Fibroblast of lung (primary cell): ENCODE results near the gene ZMAT5.
A peak's percentile ranks its signal among the peaks of the same experiment; 100 is the strongest.

Experiments used
- CTCF ChIP-seq, 2 donors: IDR thresholded peaks in 1 of 2; conservative IDR thresholded peaks in 1 of 2; 1 replicate in 1 of 2; 2 replicates in 1 of 2; pipeline ENCODE4 v1.5.1; 2011 to 2012; ENCODE audit warnings: low read length in 2 of 2, control low read depth in 1 of 2, inconsistent platforms in 1 of 2, low read depth in 1 of 2, mild to moderate bottlenecking in 1 of 2
- EZH2 ChIP-seq: IDR thresholded peaks from 2 replicates; pipeline ENCODE4 v1.5.1; 2012; ENCODE audit warnings: low read length, control low read depth, mild to moderate bottlenecking; ENCODE audit errors: missing control alignments

GRCh38 chr22:29701155-29701999, 65.4 kb downstream of the ZMAT5 start:
- TF ChIP-seq CTCF (conservative IDR thresholded peaks at IDR 0.05 in 1 of 2, IDR thresholded peaks at IDR 0.05 in 1 of 2; ENCODE audit: low read depth in 1 of 2, low read length in 2 of 2) (peak in 1 of 2 donors; percentile 15), EZH2 (no peak)
